Mesothelial cell of epicardium (in vitro differentiated cells): Measurements from ENCODE around the gene ACAA2. TPM values are rescaled to one million over a fixed set of nuclear protein-coding genes. Genes with fewer than 3 reads are reported as not detected.
"Not testable (repeated sequence)": the region's sequence is repeated elsewhere in the genome, so short reads cannot be mapped to it uniquely, and the experiment has no call there.

ENCODE experiments used
- DNase-seq, 2 experiments: peaks; one replicate each; pipeline ENCODE4 v3.0.0; 2021; ENCODE audit warnings: low spot score in 2 of 2; ENCODE audit not compliant: unreplicated experiment in 2 of 2
- H3K27ac Mint-ChIP-seq: 2 replicates; pipeline ENCODE4 v1.8.0; 2021; ENCODE audit warnings: mixed read lengths
- H3K27me3 Mint-ChIP-seq: 2 replicates; pipeline ENCODE4 v1.8.0; 2021; ENCODE audit warnings: low read depth, mixed read lengths
- H3K36me3 Mint-ChIP-seq: 2 replicates; pipeline ENCODE4 v1.8.0; 2021; ENCODE audit warnings: mixed read lengths
- H3K4me1 Mint-ChIP-seq: 2 replicates; pipeline ENCODE4 v1.8.0; 2021; ENCODE audit warnings: mixed read lengths
- H3K4me3 Mint-ChIP-seq: 2 replicates; pipeline ENCODE4 v1.8.0; 2021; ENCODE audit warnings: mild to moderate bottlenecking, moderate library complexity, mixed read lengths
- H3K9me3 Mint-ChIP-seq: 2 replicates; pipeline ENCODE4 v1.8.0; 2021; ENCODE audit warnings: mixed read lengths
- total RNA-seq: library from RNA; stranded (reverse); gene quantifications from 3 replicates; pipeline ENCODE4 v1.2.1, GENCODE V29; 2021
- TF ChIP-seq, protein P1 (sequence below): fragments of 200-600 bp; sonication (generic); IDR thresholded peaks from one replicate; pipeline ENCODE4 v1.5.0; 2021; ENCODE audit warnings: antibody characterized with exemption; ENCODE audit not compliant: unreplicated experiment

Gene ACAA2
- total RNA-seq, 1 donor from 2014 or later: 57.2 TPM

GRCh38 chr18:49795612-49796552 lies 17.5 kb downstream of the ACAA2 start:
- Mint-ChIP-seq H3K27me3 (no peaks in the 10 kb centered on the region), H3K36me3 (peaks cover 40% of the 10 kb centered on the region), H3K27ac (no peak overlapping the region), H3K4me1 (no peaks in the 10 kb centered on the region), H3K9me3 (no peaks in the 10 kb centered on the region), H3K4me3 (no peak overlapping the region)
- TF ChIP-seq, protein P1, sequence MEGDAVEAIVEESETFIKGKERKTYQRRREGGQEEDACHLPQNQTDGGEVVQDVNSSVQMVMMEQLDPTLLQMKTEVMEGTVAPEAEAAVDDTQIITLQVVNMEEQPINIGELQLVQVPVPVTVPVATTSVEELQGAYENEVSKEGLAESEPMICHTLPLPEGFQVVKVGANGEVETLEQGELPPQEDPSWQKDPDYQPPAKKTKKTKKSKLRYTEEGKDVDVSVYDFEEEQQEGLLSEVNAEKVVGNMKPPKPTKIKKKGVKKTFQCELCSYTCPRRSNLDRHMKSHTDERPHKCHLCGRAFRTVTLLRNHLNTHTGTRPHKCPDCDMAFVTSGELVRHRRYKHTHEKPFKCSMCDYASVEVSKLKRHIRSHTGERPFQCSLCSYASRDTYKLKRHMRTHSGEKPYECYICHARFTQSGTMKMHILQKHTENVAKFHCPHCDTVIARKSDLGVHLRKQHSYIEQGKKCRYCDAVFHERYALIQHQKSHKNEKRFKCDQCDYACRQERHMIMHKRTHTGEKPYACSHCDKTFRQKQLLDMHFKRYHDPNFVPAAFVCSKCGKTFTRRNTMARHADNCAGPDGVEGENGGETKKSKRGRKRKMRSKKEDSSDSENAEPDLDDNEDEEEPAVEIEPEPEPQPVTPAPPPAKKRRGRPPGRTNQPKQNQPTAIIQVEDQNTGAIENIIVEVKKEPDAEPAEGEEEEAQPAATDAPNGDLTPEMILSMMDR: no peak
- no peak for DNase-seq

DNA sequence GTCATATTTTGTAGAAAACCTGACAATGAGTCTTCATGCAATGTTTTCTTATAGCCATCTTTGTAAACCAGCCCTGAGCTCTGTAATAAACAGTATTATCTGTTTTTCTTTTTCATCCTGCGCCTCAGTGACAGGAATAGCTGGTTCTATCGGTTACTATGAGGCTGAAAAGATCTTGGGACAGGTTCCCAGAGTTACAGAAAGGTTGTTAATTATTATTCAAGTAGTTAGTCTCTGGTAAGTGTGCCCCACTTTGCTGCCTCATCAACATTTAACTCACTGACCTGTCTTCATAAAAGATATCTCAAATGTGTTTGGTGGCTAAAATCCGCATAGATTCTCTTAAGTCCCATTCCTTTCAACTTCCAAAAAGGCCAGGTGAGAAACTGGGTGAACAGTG lies 18.6 kb downstream of the ACAA2 start:
- Mint-ChIP-seq H3K36me3 (peaks cover 44% of the 10 kb centered on the region), H3K4me3 (no peak overlapping the region), H3K4me1 (no peaks in the 10 kb centered on the region), H3K27me3 (no peaks in the 10 kb centered on the region), H3K27ac (no peak overlapping the region), H3K9me3 (no peaks in the 10 kb centered on the region)
- TF ChIP-seq, protein P1: no peak
- no peak for DNase-seq

DNA sequence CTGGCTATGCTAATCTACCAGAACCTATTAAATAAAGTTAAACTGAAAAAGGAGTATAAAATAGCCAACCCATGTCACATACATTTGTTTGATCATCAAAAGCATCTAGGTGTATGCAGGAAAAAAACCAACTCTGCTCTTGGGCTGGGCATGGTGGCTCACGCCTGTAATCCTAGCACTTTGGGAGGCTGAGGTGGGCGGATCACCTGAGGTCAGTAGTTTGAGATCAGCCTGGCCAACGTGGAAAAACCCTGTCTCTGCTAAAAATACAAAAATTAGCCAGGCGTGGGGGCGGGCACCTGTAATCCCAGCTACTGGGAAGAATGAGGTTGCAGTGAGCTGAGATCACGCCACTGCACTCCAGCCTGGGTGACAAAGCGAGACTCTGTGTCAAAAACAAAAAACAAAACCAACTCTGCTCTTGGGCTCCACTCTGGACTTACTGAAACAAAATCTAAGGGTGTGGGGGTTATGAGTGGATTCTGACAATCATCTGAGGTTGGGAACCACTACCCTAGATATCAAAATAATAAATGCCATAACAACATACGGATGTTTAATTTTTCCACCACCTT lies 23.7 kb downstream of the ACAA2 start:
- not testable (repeated sequence) for H3K27ac Mint-ChIP-seq, H3K27me3 Mint-ChIP-seq, DNase-seq, H3K4me3 Mint-ChIP-seq, H3K9me3 Mint-ChIP-seq, H3K4me1 Mint-ChIP-seq
- H3K36me3 Mint-ChIP-seq: peaks cover 30% of the 10 kb centered on the region

DNA sequence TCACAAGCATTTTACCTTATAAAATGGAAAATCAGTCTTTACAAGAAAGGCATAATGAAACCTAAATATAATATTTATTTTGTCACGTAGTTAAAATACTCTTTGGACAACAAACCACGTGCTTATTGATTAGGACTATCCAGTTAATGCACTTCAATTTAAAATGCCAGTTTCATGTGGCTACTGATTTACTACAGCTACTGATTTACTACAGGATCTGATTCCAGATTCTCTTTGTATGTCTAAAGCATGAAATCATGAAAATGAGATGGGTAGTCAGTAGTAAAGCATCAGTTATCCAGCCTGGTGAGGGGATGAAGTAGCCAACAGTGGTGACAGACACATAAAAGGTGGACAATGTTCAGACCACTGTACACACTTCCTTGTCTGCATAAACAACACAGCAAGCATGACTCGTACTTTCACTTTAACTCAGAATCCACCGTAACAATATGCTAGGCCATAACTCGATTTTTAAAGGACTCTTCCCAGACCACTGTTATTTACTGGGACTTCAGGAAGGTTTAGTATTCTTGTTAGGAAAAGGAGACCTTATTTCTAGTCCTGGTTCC lies 24.9 kb downstream of the ACAA2 start:
- no peak overlapping the region for H3K4me3 Mint-ChIP-seq
- no peak overlapping the region for H3K27ac Mint-ChIP-seq
- TF ChIP-seq, protein P1: no peak
- H3K36me3 Mint-ChIP-seq: peaks cover 32% of the 10 kb centered on the region
- DNase-seq: no peak
- no peaks in the 10 kb centered on the region for H3K9me3 Mint-ChIP-seq
- H3K27me3 Mint-ChIP-seq: no peaks in the 10 kb centered on the region
- no peaks in the 10 kb centered on the region for H3K4me1 Mint-ChIP-seq

DNA sequence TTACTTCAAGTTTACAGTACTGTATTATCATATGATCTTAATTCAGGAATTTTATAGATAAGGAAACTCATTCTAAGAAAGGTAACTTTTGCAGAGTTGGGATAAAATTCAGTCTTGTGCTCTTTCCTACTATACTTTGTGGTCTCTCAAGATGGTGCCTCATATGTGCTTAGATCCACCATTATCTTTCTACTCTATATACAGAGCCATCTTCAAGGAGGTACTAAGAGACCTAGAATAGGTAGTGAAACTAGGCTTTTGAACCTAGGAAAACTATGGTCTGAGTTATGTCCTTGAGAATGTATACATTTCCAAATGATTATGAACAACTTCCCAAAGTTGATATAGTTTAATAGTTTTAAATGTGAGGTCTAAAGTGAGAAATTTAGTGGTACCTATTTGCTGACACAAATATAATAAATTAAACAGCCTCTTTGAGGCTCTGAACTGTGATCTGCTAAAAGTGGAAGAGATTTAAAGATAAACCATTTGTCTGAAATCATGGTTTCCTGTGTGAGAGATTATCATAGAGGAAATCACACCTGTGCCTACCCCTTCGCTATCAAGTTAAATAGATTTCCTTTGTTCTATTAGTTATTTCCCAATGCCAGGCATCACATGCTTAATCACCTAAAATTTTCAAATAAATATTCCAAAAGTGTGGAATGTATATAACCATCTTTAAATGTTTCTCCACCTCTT lies 27.2 kb downstream of the ACAA2 start:
- peaks cover 37% of the 10 kb centered on the region for H3K36me3 Mint-ChIP-seq
- TF ChIP-seq, protein P1: no peak
- H3K27me3 Mint-ChIP-seq: no peaks in the 10 kb centered on the region
- H3K4me3 Mint-ChIP-seq: no peak overlapping the region
- no peak overlapping the region for H3K27ac Mint-ChIP-seq
- no peaks in the 10 kb centered on the region for H3K9me3 Mint-ChIP-seq
- no peak for DNase-seq
- H3K4me1 Mint-ChIP-seq: no peaks in the 10 kb centered on the region
